Gastroesophageal sphincter (tissue), 3 donors: ENCODE results near the gene WDR20.

ENCODE experiments used
- EP300 ChIP-seq: sonication (generic); formaldehyde crosslinking; IDR thresholded peaks from one replicate; pipeline ENCODE4 v1.6.1; 2017; ENCODE audit warnings: antibody characterized with exemption, mild to moderate bottlenecking
- POLR2AphosphoS5 ChIP-seq: sonication (generic); formaldehyde crosslinking; IDR thresholded peaks from one replicate; pipeline ENCODE4 v1.6.1; 2017; ENCODE audit warnings: antibody characterized with exemption
- TF ChIP-seq, protein P1 (sequence below), 4 experiments: fragments of 200-600 bp in 2 of 4; fragments of 450-650 bp in 2 of 4; sonication (generic) in 1 of 4; IDR thresholded peaks; one replicate each; pipeline ENCODE4 v1.5.1; 2017 to 2019; ENCODE audit warnings: antibody characterized with exemption in 4 of 4, mild to moderate bottlenecking in 2 of 4, moderate library complexity in 2 of 4

DNA sequence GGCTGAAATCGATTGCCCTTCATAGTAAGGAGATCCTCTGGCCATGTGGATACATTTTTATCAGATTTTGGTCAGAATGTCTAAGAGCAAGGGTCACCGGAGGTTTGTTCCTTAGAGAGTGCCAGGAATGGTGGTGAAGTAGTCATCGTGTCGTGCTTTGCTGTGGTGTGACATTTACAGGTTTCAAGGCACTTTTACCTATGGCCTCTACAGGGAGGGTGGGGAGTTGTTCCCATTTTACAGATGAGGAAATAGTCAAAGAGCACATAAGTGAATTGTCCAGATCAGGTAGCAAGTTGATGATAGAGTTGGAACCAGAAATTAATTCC is 57.2 kb downstream of the WDR20 start:
- no peak for TF ChIP-seq EP300
- no peak for TF ChIP-seq POLR2AphosphoS5
- TF ChIP-seq, protein P1, sequence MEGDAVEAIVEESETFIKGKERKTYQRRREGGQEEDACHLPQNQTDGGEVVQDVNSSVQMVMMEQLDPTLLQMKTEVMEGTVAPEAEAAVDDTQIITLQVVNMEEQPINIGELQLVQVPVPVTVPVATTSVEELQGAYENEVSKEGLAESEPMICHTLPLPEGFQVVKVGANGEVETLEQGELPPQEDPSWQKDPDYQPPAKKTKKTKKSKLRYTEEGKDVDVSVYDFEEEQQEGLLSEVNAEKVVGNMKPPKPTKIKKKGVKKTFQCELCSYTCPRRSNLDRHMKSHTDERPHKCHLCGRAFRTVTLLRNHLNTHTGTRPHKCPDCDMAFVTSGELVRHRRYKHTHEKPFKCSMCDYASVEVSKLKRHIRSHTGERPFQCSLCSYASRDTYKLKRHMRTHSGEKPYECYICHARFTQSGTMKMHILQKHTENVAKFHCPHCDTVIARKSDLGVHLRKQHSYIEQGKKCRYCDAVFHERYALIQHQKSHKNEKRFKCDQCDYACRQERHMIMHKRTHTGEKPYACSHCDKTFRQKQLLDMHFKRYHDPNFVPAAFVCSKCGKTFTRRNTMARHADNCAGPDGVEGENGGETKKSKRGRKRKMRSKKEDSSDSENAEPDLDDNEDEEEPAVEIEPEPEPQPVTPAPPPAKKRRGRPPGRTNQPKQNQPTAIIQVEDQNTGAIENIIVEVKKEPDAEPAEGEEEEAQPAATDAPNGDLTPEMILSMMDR (IDR thresholded peaks at IDR 0.05), result no peak
